Heart left ventricle (tissue), 16 donors: ENCODE results near the gene ZNF557. TPM values are rescaled to one million over a fixed set of nuclear protein-coding genes. Genes with fewer than 3 reads are reported as not detected.

ENCODE experiments used
- ATAC-seq, 4 donors: fragments of 200-7000 bp; cut with Tn5 transposase; one replicate each; pipeline ENCODE4 v1.9.1; 2020 to 2022; ENCODE audit warnings: moderate library complexity in 4 of 4, mild to moderate bottlenecking in 3 of 4, moderate number of reproducible peaks in 1 of 4
- DNase-seq, 5 donors: peaks; one replicate each; pipeline ENCODE4 v3.0.0-alpha.2; 2020
- H3K27ac ChIP-seq, 12 donors: fragments of 200-600 bp; sonication (generic) in 4 of 12; one replicate each; pipeline versions ENCODE4 v1.5.0 to v1.8.0; 2016 to 2022; ENCODE audit warnings: mild to moderate bottlenecking in 2 of 12
- H3K27me3 ChIP-seq, 9 donors: fragments of 200-600 bp; sonication (generic) in 2 of 9; one replicate each; pipeline versions ENCODE4 v1.5.1 to v1.8.0; 2016 to 2022; ENCODE audit warnings: mild to moderate bottlenecking in 3 of 9
- H3K36me3 ChIP-seq, 9 donors: fragments of 200-600 bp; sonication (generic) in 2 of 9; one replicate each; pipeline versions ENCODE4 v1.5.0 to v1.8.0; 2018 to 2022; ENCODE audit warnings: mild to moderate bottlenecking in 2 of 9
- H3K4me1 ChIP-seq, 12 donors: fragments of 200-600 bp; sonication (generic) in 4 of 12; one replicate each; pipeline versions ENCODE4 v1.5.0 to v1.8.0; 2016 to 2022; ENCODE audit warnings: mild to moderate bottlenecking in 3 of 12
- H3K4me3 ChIP-seq, 12 donors: fragments of 200-600 bp; sonication (generic) in 4 of 12; one replicate each; pipeline versions ENCODE4 v1.5.0 to v1.8.0; 2017 to 2022; ENCODE audit warnings: mild to moderate bottlenecking in 9 of 12, moderate library complexity in 4 of 12
- H3K9me3 ChIP-seq, 12 donors: fragments of 200-600 bp; sonication (generic) in 4 of 12; one replicate each; pipeline versions ENCODE4 v1.5.0 to v1.8.0; 2016 to 2022; ENCODE audit warnings: mild to moderate bottlenecking in 1 of 12
- POLR2A ChIP-seq, 2 donors: fragments of 450-650 bp; IDR thresholded peaks; one replicate each; pipeline ENCODE4 v1.6.1; 2017; ENCODE audit warnings: antibody characterized with exemption in 2 of 2, mild to moderate bottlenecking in 2 of 2, moderate library complexity in 2 of 2
- WGBS, 4 donors: extraction: QIAGEN DNeasy Blood & Tissue Kit in 2 of 4; methylation state at CpG; one replicate each; pipeline versions ENCODE4 v1.1.5 to v1.1.7; 2013 to 2018; 5-methylcytosine and 5-hydroxymethylcytosine counted together
- intact Hi-C, 10 donors: fragments of 100-400 bp; cut with DNase I; formaldehyde crosslinking; loops; one replicate each; pipeline versions ENCODE4 v1.11.1 to v1.14.2; 2022
- polyA plus RNA-seq, 2 donors: library from polyadenylated mRNA; stranded (reverse); fragments of 200-250 nt; gene quantifications; one replicate each; pipeline ENCODE4 v1.2.3, GENCODE V29; 2013
- total RNA-seq, 9 donors: library from RNA; depleted of rRNA in 2 of 9; stranded (reverse); fragments of >200 nt in 2 of 9; fragmentation: NEBNext Ultra II Directional in 3 of 9; extraction: Animal tissue kit (Norgen Biotek cat#: 25700) in 3 of 9; gene quantifications; one replicate each; pipeline versions ENCODE4 v1.1.0 to v1.2.4, GENCODE V29; 2016 to 2023
- TF ChIP-seq, protein P1 (sequence below), 12 donors: fragments of 200-600 bp; sonication (generic) in 4 of 12; IDR thresholded peaks; one replicate each; pipeline versions ENCODE4 v1.5.0 to v1.8.0; 2018 to 2022; ENCODE audit warnings: antibody characterized with exemption in 12 of 12, mild to moderate bottlenecking in 5 of 12
- donor health status: ischemic (EF 13 %, LVEDD 7.1; RV severe dilation, severe dysfunction).
- donor health status: healthy with polysubstance abuse.
- donor health status: DM: no; HTN: yes; CAD: no.
- donor health status: DM: no; HTN: no; CAD: no.
- donor health status: ischemic (EF 25% LVEDD 6.9; RV normal size, moderate dysfunction).
- donor health status: ischemic (EF 25% LVEDD 5.7; RV mildly dilated, moderate dysfunction).
- donor health status: healthy.
- donor health status: DM: yes; HTN: yes; CAD: no.
- donor health status: ischemic (EF 35%, LVEDD 5.7; RV mildly dilated, moderate dysfunction).
- donor health status: nonischemic (EF 11% LVEDD 7.7; RV severe dilation, severe dysfunction).
- donor health status: DM: yes; HTN: yes; CAD: no.
- donor health status: PGD.
- donor health status: ischemic (EF 29% LVEDD 5.4; RV normal size, mild dysfunction).
- donor health status: nonischemic (EF 23%, LVEDD 6.1; RV moderate dilation, normal function).

ZNF557 gene
- total and polyA plus RNA-seq, 11 donors = 1.9 to 7.1 (median 3.7) TPM

DNA sequence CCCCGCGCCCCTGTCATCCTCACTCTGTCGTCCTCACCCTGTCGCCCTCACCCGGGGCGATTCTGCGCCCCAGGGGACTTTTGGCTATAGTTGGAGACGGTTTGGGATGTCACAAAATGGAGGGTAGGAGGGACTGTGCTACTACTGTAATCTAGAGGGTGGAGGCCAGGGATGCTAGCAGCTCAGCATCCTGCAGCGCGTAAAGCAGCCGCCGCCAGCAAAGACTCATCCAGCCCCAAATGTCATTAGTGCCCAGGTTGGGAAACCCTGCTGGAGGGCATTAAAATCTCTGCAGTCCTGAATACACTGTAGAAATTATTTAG, 362 bp downstream of the ZNF557 start:
- H3K9me3 ChIP-seq = peaks cover 0 to 9% (median 0%) of the 10 kb centered on the region in 12 donors
- DNase-seq = no peak
- peak overlapping the region in 11 of 12 donors; percentile 76 to 94 (median 88) for H3K27ac ChIP-seq
- intact Hi-C loops = loop anchor here in 2 of 10 donors (1.0 to 10.0 kb wide), 3 partner anchors 28 to 1765 kb away; partner anchors contain the start of genes MBD3L1 (in 1 of the 2), PET100 (in 1 of the 2), XAB2 (in 1 of the 2) and ZNF558 (in 1 of the 2)
- peaks cover 0 to 41% (median 40%) of the 10 kb centered on the region in 9 donors for H3K36me3 ChIP-seq
- 0% methylated on average over 10 to 12 of the region's 12 CpGs; no CpG with 5 or more reads in 1 of the 4 donors for WGBS, 4 donors
- peaks cover 0 to 15% (median 9%) of the 10 kb centered on the region in 12 donors for H3K4me1 ChIP-seq
- peak in 1 of 4 donors; percentile 2 for ATAC-seq
- no peak for TF ChIP-seq POLR2A (IDR thresholded peaks at IDR 0.05)
- TF ChIP-seq, protein P1, sequence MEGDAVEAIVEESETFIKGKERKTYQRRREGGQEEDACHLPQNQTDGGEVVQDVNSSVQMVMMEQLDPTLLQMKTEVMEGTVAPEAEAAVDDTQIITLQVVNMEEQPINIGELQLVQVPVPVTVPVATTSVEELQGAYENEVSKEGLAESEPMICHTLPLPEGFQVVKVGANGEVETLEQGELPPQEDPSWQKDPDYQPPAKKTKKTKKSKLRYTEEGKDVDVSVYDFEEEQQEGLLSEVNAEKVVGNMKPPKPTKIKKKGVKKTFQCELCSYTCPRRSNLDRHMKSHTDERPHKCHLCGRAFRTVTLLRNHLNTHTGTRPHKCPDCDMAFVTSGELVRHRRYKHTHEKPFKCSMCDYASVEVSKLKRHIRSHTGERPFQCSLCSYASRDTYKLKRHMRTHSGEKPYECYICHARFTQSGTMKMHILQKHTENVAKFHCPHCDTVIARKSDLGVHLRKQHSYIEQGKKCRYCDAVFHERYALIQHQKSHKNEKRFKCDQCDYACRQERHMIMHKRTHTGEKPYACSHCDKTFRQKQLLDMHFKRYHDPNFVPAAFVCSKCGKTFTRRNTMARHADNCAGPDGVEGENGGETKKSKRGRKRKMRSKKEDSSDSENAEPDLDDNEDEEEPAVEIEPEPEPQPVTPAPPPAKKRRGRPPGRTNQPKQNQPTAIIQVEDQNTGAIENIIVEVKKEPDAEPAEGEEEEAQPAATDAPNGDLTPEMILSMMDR (IDR thresholded peaks at IDR 0.05) = no peak
- no peaks in the 10 kb centered on the region for H3K27me3 ChIP-seq
- H3K4me3 ChIP-seq = peak overlapping the region; percentile 74 to 99 (median 88)

DNA sequence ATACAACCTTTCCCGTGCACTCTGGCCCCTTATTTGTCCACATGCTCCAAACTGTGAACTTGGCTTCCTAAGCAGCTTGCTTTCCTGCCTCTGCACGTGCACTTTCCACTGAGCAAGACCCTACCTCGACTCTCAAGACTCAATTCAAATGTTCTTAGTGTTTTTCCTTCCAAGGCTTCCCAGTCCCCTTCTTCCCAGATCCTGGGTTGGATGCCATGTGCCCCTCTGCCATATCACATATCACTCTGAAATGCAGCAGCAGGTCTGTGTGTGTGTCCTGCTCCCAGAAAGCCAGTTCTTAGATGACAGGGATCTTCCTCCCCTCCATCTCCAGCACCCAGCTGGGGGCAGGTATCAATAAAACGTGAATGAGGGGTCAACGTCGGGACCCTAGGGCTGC, 3.0 kb downstream of the ZNF557 start:
- Histone ChIP-seq H3K4me1 (peaks cover 0 to 15% (median 9%) of the 10 kb centered on the region in 12 donors), H3K36me3 (peaks cover 3 to 68% (median 67%) of the 10 kb centered on the region in 9 donors), H3K4me3 (no peak overlapping the region), H3K9me3 (peaks cover 0 to 30% (median 15%) of the 10 kb centered on the region in 12 donors), H3K27ac (no peak overlapping the region), H3K27me3 (no peaks in the 10 kb centered on the region)
- intact Hi-C loops = no loop called here
- DNase-seq (no peak), ATAC-seq (no peak)
- WGBS, 4 donors = 94 to 98% (median 95%) methylated on average over 6 of the region's 6 CpGs
- TF ChIP-seq, protein P1 (IDR thresholded peaks at IDR 0.05) = no peak
- TF ChIP-seq POLR2A (IDR thresholded peaks at IDR 0.05) = no peak

DNA sequence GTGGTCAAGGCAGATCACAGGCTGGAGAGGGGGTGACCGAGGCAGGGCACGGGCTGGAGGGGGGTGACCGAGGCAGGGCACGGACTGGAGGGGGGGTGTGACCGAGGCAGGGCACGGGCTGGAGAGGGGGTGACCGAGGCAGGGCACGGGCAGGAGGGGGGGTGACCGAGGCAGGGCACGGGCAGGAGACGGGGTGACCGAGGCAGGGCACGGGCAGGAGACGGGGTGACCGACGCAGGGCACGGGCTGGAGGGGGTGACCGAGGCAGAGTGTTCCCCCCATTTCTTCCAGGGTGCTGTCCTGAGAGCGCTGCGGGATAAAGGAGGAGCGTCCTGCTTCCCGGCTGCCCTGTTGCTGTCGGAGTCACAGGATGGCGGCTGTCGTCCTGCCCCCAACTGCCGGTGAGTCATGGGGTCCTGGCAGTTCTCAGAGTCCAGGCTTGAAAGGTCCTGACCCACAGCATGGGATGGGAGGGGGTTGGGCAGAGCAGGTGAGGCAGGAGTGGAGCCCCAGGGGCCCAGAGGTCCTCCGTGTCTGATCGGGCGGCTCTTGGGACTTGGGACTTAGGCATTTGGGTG, 5.3 kb downstream of the ZNF557 start:
- WGBS, 4 donors = 96 to 98% (median 97%) methylated on average over 29 of the region's 29 CpGs
- TF ChIP-seq, protein P1 (IDR thresholded peaks at IDR 0.05) = no peak
- no peak for TF ChIP-seq POLR2A (IDR thresholded peaks at IDR 0.05)
- DNase-seq (no peak), ATAC-seq (peak in 1 of 4 donors; percentile 11)
- Histone ChIP-seq H3K27me3 (no peaks in the 10 kb centered on the region), H3K27ac (no peak overlapping the region), H3K4me3 (no peak overlapping the region), H3K4me1 (peaks cover 0 to 15% (median 9%) of the 10 kb centered on the region in 12 donors), H3K9me3 (peaks cover 0 to 53% (median 37%) of the 10 kb centered on the region in 12 donors), H3K36me3 (peaks cover 16 to 91% (median 89%) of the 10 kb centered on the region in 9 donors)
- intact Hi-C loops = no loop called here

DNA sequence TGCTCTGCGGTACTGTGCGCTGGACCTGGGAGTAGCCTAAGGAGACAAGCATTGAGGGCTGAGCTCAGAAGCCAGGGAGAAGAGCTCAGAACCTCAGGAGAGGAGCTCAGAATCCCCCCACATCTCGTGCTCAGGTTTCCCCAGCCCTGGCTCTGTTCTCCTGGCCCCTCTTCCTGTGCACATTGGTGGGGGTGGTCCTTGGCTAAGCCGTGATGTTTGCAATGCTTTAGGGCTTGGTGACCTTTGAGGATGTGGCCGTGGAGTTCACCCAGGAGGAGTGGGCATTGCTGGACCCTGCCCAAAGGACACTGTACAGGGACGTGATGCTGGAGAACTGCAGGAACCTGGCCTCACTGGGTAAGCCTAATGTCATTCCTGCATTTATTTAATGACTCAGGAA, 6.6 kb downstream of the ZNF557 start:
- Histone ChIP-seq H3K4me1 (peaks cover 0 to 2% (median 0%) of the 10 kb centered on the region in 12 donors), H3K9me3 (peaks cover 0 to 65% (median 50%) of the 10 kb centered on the region in 12 donors), H3K27ac (no peak overlapping the region), H3K27me3 (no peaks in the 10 kb centered on the region), H3K4me3 (no peak overlapping the region), H3K36me3 (peaks cover 25 to 100% (median 97%) of the 10 kb centered on the region in 9 donors)
- WGBS, 4 donors = 94 to 98% (median 97%) methylated on average over 6 of the region's 6 CpGs
- DNase-seq (no peak), ATAC-seq (no peak)
- intact Hi-C loops = no loop called here
- TF ChIP-seq, protein P1 (IDR thresholded peaks at IDR 0.05) = no peak
- no peak for TF ChIP-seq POLR2A (IDR thresholded peaks at IDR 0.05)
